HG03139 (cell line): ENCODE data around the gene ANTXRL.
"Not testable (repeated sequence)": the region's sequence is repeated elsewhere in the genome, so short reads cannot be mapped to it uniquely, and the experiment has no call there.

Experiments
- ATAC-seq: cut with Tn5 transposase; IDR thresholded peaks from one replicate; pipeline ENCODE4 v1.9.1; 2021; ENCODE audit not compliant: unreplicated experiment

ANTXRL gene

GRCh38 chr10:46293832-46294640 is 7.2 kb downstream of the ANTXRL start:
- no peak for ATAC-seq

GRCh38 chr10:46294641-46295220 is 7.9 kb downstream of the ANTXRL start:
- no peak for ATAC-seq

- not testable (repeated sequence) for ATAC-seq
These were observed 8.7 kb downstream of the ANTXRL start for GRCh38 chr10:46295350-46296010.

- not testable (repeated sequence) for ATAC-seq
These were observed 9.3 kb downstream of the ANTXRL start for GRCh38 chr10:46296086-46296485.

GRCh38 chr10:46296641-46297141 is 9.9 kb downstream of the ANTXRL start:
- ATAC-seq: no peak

GRCh38 chr10:46297406-46298204 is 10.8 kb downstream of the ANTXRL start:
- ATAC-seq: no peak

GRCh38 chr10:46298477-46299285 is 11.9 kb downstream of the ANTXRL start:
- no peak for ATAC-seq

GRCh38 chr10:46299286-46299535 is 12.4 kb downstream of the ANTXRL start:
- no peak for ATAC-seq

GRCh38 chr10:46299536-46300369 is 13.0 kb downstream of the ANTXRL start:
- ATAC-seq: no peak

GRCh38 chr10:46300370-46300711 is 13.5 kb downstream of the ANTXRL start:
- ATAC-seq: not testable (repeated sequence)

- no peak for ATAC-seq
These were observed 14.4 kb downstream of the ANTXRL start for GRCh38 chr10:46301056-46301645.

GRCh38 chr10:46301721-46302479 is 15.1 kb downstream of the ANTXRL start:
- no peak for ATAC-seq

GRCh38 chr10:46302765-46303352 is 16.1 kb downstream of the ANTXRL start:
- not testable (repeated sequence) for ATAC-seq

GRCh38 chr10:46304062-46304461 is 17.3 kb downstream of the ANTXRL start:
- ATAC-seq: no peak

GRCh38 chr10:46304671-46305070 is 17.9 kb downstream of the ANTXRL start:
- not testable (repeated sequence) for ATAC-seq

GRCh38 chr10:46305079-46305818 is 18.5 kb downstream of the ANTXRL start:
- ATAC-seq: no peak

GRCh38 chr10:46305986-46306385 is 19.2 kb downstream of the ANTXRL start:
- no peak for ATAC-seq
